ENCODE results near the gene PPP2R2C.

The PPP2R2C gene

DNA sequence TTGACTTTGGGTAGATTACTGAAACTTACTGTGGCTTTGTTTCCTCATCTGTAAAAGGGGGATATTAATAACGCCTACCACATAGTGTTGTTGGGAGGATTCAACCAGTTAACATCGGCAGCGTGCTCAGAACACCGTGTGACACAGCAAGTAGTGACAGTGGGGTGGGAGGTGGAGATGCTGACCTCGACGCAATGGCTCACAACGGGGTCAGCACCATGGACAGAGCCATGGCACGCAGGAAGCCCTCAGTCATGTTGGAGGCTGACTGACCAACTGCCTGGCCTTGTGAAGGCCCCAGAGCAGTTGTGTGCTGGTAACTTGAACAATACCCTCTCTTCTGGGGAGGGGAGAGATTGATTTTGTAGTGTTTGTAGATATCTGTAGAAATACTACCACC lies 109.5 kb downstream of the PPP2R2C start:
- no peak for TF ChIP-seq CTCF (IDR thresholded peaks at IDR 0.05; ENCODE audit: low read depth, low read length, missing control alignments)
- no peak for DNase-seq (ENCODE audit: low read depth)
- in situ Hi-C loops (cut with HindIII; ENCODE audit: low sequenced_read_pairs): no loop called here
- no peak overlapping the region for H3K4me3 ChIP-seq (ENCODE audit: low read depth, low read length)

DNA sequence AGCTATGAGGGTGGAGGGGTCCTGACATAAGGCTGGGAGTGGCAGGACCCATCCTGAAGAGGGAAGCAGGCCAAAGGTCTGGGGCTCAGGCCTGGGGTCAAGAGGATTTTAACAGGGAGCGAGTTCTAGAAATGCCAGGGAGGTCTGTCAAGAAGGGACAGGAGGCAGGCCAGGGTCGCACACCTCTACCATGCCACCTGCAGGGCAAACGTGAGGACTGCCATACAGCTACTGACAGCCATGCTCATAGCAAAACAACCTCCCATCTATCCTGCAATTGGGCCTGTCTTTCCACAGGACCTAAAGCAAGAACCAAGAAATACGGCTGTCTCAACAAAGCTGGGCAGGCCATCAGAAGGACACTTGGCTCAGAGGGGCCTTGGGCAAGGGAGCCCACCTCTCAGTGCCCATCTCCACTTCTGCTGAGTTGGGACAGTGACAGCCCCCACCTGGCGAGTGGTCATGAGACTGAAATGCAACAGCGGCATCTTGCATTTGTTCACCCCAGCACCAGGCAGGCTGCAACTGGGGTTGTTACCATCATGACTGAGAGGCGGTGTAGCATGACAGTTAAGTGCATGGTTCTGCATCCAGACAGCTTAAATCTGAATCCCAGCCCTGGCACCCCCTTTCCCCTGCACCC lies 110.0 kb downstream of the PPP2R2C start:
- in situ Hi-C loops (cut with HindIII; ENCODE audit: low sequenced_read_pairs): no loop called here
- no peak overlapping the region for H3K4me3 ChIP-seq (ENCODE audit: low read depth, low read length)
- TF ChIP-seq CTCF (IDR thresholded peaks at IDR 0.05; ENCODE audit: low read depth, low read length, missing control alignments): no peak
- no peak for DNase-seq (ENCODE audit: low read depth)

- no peak for TF ChIP-seq CTCF (IDR thresholded peaks at IDR 0.05; ENCODE audit: low read depth, low read length, missing control alignments)
- no peak for DNase-seq (ENCODE audit: low read depth)
- no peak overlapping the region for H3K4me3 ChIP-seq (ENCODE audit: low read depth, low read length)
- in situ Hi-C loops (cut with HindIII; ENCODE audit: low sequenced_read_pairs): no loop called here
Measured at GRCh38 chr4:6361076-6361784, 111.2 kb downstream of the PPP2R2C start.

DNA sequence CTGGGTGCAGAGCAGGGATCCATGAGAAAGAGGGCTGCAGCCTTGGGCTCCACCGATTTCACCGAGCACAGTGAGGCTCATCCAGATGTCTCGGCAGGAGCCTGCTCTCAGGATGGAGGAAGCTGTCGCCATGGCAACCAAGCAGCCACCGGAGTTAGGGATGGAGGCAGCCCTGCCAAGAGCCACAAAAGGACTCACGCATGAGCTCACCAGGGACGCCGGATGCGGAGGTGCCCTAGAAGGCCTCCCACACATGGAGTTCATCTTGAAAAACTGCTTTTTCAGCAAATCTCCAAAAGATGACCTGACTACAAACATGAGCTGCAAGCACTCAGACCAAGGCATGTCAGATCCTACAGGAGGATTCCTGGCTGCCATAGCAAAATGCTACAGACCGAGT lies 112.0 kb downstream of the PPP2R2C start:
- in situ Hi-C loops (cut with HindIII; ENCODE audit: low sequenced_read_pairs): no loop called here
- no peak overlapping the region for H3K4me3 ChIP-seq (ENCODE audit: low read depth, low read length)
- no peak for TF ChIP-seq CTCF (IDR thresholded peaks at IDR 0.05; ENCODE audit: low read depth, low read length, missing control alignments)
- no peak for DNase-seq (ENCODE audit: low read depth)

- no peak for DNase-seq (ENCODE audit: low read depth)
- no peak for TF ChIP-seq CTCF (IDR thresholded peaks at IDR 0.05; ENCODE audit: low read depth, low read length, missing control alignments)
- in situ Hi-C loops (cut with HindIII; ENCODE audit: low sequenced_read_pairs): no loop called here
- no peak overlapping the region for H3K4me3 ChIP-seq (ENCODE audit: low read depth, low read length)
Measured at GRCh38 chr4:6359536-6360308, 112.7 kb downstream of the PPP2R2C start.

DNA sequence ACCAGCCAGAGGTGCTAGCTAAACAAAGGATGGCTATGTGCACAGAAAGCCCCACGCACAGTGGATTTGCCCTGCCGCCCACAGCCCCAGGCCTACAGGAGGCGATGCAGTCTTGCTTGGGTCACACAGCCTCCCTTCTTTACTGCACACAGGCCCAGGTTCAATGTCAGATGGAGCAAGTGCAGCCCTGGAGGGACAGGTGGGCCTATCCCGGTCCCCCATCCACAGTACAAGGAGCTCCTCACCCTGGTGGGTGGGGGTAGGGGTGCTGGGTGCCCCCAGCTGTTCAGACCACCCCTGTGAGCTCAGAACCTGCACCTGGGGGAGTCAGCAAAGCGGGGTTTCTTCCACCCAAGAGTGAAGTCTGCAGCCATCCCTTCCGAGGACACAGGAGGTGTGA lies 114.9 kb downstream of the PPP2R2C start:
- H3K4me3 ChIP-seq (ENCODE audit: low read depth, low read length): no peak overlapping the region
- DNase-seq (ENCODE audit: low read depth): no peak
- in situ Hi-C loops (cut with HindIII; ENCODE audit: low sequenced_read_pairs): no loop called here
- no peak for TF ChIP-seq CTCF (IDR thresholded peaks at IDR 0.05; ENCODE audit: low read depth, low read length, missing control alignments)
